Activated CD4-positive, alpha-beta T cell treated with anti-CD3 and anti-CD28 coated beads for 48 hours (primary cell): ENCODE data around the gene CA12.

Experiments
- DNase-seq: peaks from one replicate; pipeline ENCODE4 v3.0.0-alpha.2; 2020

Gene CA12

DNA sequence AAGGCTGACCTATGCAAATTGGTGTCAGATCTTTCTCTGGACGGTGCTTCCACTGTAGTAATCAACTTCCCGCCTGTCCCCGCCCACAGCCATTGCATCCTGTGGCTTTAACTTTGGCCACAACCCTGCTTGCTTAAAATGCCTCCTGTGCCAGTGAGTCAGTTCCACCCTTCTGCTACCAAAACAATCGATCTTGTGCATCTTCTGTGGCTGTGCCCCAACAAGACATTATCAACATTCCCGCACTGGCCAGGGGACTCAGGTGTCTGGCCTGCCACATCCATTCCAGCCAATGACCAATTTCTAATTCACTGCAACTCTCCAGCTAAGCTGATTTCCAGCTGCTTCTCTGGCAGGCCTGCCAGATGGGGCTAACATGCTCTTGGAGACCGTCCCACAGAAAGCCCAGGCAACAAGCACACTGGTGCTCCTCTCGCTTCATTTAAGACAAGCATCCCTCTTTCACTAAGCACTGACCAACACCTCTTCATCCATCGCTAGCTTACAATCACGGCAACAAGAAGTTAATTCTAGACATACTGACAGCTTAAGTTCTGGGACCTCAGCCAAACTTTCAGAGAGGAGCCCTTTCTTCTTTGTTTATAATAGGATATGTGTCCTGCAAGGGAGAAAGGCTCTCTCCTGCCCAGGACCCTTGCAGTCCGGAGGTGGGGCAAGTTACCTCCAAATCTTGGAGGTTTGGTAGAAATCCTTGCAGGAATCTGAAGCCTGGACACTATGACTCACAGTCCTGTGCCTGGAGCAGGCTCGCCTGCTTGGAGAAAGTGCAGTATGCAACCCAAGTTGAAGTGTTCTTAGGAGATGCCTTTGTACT lies 6.7 kb downstream of the CA12 start:
- peak; percentile 63 for DNase-seq

DNA sequence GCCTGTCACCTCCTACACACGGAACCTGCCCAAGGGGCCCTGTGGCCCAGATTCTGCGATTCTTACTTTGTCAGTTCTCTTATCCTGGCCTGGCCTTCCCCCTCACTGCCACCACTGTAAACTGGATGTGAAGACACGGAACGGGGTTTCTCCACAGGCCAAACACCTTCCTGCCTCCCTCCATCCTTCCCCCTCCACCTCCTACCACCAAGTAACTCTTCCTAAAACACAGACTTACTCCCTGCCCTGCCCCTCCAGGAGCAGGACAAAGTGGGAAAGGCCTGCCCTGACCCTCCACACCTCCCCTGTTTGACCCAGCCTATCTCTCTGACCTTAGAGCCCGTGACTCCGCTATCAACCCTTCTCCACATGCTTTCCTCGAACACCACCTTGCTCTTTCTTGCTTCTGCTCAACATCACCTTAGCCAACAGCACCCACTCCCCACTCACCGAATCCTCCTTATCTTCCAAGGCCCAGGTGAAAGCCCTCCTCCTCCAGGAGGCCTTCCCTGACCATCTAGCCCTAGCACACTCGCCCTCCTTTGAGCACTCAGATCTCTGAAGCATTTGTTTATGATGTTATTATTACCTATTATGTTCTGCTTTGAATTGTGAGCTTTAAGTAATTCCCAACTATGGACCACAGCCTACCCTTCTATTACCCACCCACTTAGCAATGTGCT lies 7.6 kb downstream of the CA12 start:
- no peak for DNase-seq

DNA sequence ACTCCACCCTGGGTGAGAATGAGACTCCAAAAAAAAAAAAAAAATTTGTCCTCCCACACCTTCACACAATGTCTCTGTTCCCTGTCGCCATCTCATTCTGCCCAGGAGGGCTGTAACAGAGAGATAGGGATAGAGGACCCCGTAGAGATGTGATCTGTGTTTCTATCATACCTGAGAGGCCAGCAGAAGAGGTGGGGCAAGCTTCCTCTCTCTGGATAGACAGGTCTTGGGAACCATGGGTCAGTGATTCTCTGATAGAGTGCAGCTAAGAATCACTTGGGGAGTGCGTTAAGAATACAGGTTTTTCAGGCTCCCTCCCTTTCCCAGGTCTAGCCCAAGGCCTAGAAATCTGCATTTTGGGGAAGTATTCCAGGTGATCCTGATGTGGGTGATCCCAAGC lies 8.3 kb downstream of the CA12 start:
- no peak for DNase-seq

DNA sequence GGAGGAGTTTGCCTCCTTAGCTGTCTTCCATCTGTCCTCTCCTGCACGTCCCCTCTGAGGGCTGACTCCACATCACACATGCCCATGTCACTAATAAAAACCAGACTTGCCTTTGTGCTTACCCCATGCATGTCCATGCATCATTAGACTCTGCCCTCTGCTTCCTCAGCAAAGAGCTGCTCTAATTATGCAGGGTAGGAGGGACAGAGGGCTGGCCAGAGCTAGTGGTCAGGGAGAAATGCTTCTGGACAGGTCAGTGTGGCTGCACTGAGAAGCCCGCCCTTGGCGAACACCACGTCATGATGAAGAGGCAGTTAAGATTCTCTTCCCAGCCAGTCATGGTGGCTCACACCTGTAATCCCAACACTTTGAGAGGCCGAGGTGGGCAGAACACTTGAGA lies 8.9 kb downstream of the CA12 start:
- no peak for DNase-seq

DNA sequence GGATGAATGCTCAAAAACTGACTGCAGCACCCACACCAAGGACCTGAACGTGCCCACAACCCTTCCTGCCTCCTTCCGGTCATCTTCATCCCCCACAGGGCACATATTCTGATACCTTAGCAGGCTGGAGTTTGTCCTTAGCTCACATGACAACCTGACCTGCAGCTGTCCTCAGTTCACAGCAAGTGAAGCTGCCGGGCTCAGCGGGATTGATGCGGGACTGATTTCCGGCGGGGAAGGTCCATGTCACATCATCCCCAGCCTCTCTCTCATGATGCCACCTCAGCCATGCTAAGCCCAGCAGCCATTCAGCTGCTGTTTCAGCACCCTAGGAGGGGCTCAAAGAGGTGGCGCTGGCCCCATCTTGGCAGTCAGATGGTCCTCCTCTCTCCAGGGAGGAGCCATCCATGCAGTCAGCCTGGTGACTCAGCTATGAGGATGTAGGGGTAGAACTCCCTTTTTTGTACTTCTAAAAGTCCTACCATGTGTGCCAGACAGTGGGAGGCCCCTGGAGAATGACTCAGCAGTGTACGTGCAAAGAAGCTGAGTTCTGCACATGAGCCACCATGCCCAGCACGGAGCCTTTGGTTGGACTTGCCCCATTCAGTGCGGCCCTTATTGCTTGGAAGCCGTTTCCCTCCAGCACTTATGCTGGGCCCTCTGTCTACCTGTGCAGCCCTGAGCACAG lies 9.5 kb downstream of the CA12 start:
- DNase-seq, result peak; percentile 67

DNA sequence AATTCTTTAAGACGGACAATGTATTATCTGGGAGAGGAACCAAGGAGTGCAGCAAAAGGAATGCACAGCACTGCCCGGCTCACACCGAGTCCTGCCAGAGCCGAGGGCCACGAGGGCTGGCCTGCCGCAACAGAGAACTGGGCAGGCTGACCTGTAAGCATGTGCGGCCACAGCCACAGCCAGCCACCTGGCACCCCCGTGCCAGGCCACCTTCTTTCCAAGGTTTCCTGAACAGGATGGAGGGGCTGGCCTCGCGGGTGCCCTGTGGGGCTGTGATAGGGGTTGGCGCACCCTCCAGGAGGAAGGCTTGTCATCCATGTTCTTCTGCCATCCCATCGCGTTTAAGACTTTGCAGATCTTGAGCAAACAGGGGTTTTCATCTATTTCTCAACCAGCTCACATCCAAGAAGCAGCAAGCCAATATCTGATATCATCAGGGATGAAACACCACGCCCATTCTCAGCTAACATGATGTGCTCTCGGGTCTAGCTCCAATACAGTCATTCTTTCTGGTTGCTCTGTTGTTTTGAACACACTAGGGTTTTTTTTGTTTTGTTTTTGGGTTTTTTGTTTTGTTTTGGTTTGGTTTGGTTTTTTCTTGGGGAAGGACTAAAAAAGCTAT lies 10.2 kb downstream of the CA12 start:
- peak; percentile 32 for DNase-seq

DNA sequence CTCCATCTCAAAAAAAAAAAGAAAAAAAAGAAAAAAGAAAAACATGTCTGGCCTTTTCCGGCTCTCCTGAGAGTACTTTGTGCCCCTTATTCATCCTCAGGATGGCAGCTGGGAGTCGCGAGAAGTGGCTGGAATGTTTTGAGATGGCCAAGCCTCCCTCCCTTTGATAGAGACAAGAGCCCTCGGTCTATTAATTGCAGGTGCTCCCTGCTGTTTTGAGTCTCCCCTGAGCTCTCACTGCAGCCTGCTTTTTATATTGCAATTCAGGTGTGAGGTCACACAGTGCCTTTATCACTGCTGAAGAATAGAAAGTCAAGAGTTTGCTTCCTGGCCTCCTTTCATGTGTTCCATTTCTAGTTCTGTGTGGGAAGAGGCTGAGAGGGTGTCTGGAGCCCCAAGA lies 10.9 kb downstream of the CA12 start:
- no peak for DNase-seq

DNA sequence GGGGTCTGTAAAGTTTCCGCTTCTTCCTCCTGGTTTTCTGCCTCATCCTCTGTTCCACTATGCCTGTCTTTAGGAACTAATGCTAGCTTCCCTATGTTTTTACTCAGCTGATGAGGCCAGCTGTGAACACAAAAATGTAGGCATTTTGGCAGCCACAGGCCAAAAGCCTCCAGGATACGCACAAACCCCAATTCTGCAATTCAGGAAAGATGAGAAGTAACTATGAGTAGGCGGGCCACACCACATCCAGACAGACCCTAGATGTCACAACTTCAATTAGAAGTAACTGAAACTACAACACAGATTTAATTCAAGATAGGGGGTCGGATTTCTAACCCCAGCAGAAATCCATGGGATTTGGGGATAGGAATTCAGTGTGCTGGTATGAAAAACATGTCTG lies 11.9 kb downstream of the CA12 start:
- DNase-seq, result no peak

DNA sequence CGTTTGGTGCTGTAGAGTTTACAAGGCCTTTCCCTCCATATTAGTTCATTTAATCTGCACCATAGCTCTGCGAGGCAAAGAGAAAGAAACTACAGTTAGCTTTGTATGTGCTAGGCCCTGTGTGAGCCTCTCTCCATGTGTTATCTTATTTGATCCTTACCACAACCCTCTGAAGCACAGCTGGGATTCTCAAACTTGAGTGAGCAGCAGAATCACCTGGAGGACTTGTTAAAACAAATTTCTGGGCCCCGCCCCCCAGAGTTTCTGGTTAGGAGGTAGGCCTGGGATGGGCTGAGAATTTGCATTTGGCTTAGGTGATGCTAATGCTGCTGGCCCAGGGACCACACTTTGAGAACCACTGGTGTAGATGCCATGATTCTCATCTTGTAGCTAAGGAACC lies 12.3 kb downstream of the CA12 start:
- no peak for DNase-seq

DNA sequence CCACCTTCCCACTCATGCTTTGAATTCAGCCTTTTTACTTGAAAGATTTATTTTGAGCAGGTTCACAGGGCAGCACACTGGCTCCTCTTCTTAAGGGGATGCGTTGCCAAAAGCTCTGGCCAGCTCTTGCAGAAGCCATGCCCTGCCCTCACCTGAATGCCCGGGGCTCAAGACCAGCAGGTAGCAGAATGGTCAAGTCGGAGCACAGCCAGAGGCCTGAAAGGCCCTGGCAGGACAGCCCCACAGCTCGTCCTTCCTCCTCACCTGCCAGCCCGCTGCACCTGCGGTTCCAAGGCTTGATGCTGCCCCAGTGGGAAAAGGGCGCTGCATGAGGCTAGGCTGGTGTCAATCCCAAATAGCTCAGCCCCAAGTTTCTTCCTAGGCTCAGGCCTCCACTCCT lies 13.1 kb downstream of the CA12 start:
- DNase-seq, result no peak

DNA sequence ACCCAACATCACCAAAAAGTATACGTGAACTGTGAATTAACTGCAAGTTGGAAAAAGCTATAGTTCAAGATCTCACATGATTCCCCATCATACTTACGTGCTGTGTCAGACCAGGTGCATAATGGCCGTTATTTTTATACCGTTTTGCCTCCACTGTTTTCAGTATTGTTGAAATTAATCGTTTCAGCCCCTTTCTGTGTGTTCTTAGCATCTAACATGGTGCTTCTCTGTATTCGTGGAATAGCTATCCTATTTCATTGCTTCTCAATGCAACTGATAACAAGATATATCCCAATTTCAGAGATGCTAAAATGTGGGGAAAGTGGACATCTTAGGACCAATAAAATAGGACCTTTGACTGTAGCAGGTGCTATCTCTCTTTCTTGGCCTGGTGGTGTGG lies 13.7 kb downstream of the CA12 start:
- DNase-seq, result no peak

DNA sequence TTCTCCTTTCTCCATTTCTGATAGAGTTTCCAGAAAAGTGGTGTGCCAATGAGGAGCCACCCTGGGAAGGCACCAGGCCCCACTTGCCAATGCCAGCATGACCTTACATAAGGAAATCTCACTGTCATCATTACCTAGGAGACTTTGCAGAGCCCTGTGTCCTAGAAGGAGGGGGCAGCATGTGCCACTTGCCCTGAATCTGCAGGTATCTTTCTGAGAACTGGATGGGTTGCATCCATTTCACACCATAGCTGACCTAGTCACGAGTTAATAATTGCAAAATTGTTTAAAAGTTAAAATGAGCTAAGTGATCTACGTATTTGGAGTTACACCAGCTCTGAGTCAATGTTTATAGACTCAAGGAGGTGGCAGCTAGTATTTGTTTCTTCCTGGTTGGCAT lies 14.3 kb downstream of the CA12 start:
- DNase-seq, result no peak

DNA sequence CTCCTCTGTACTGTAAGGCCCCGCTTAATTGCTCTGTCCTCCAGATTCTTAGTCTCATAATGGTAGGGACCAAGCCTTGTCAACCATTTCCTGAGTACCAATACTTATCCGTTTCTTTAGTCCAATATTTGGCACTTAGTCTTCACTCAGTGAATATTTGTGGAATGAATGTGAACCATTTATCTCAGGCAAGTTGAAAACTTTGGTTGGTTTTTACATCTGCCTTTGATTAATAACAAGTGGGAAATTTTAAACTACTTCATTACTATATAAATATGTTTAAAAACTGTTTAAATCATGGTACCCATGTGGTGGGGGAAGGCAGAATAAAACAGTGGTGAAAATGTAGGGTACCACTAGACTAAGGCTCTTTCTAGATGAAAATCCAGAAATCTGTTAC lies 15.2 kb downstream of the CA12 start:
- DNase-seq, result no peak

DNA sequence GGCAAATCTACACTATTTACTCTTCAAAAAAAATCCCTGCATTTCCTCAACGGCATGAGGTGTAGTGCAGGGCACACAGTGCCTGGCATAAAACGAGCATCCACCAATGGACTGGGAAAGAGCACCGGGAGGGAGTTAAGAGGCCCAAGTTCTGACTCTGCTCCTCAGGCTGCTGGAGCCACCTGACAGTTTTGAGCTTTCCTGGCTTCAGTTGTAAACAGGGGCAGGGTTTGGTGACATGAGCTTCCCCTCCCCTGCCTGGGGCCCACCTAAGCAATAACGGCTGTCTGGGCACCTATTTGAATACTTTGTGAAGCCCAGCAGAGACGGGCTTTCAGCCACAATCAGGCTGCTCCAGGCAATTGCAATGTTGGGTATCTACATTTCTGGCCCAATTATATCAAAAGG lies 16.4 kb downstream of the CA12 start:
- no peak for DNase-seq

DNA sequence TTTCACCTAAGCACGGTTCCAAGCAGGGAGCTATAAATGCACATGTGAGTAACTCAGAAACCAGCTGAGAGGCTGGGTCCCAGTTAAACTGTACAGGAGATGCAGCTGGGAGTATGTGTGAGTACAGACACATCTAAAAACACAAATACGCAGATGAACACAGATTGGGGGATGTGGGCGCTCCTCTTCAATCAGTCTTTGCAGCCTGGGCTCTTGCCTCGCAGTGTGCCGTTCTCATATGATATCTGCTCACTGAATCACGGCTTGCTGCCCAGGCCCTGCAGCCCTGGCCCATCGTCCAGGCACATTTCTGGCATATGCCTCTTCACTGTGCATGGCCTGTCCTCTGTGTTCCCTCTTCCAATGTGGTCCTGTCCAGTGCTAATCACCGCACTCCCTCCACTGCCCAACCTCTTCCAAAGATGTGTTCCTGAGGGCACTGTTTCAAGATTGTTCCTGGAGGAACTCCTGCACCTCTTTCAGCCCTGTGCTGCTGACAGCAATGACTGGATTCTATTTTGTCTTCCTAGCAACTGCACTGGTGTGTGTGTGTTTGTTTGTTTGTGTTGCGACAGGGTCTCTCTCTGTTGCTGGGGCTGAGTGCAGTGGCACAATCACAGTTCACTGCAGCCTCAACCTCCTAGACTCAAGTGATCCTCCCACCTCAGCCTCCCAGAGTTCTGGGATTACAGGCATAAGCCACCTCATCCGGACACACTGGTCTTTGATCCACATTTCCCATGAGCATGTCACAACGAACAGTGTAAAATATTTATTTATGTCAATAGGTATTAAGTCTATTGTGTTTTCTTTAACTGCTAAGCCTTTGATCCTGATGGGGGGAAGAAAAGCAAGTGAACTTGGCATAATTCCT lies 17.0 kb downstream of the CA12 start:
- no peak for DNase-seq

DNA sequence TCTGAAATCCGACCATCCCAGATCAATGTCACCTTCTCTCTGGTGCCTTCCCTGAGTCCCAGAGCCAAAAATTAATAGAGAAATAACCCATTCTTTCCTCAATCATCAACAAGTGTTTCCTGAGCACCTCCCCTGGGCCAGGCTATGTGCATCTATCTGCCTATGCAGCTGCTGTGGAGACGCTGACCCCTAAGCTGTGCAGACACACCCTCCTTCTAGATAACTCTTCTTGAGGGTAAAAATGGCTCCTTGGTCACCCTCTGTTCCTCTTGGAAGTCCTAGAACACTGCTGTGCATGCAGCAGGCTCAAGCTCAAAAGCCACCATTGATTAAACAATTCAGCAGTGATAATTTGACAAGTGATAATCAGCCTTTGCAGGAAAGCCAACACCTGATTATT lies 18.4 kb downstream of the CA12 start:
- no peak for DNase-seq

DNA sequence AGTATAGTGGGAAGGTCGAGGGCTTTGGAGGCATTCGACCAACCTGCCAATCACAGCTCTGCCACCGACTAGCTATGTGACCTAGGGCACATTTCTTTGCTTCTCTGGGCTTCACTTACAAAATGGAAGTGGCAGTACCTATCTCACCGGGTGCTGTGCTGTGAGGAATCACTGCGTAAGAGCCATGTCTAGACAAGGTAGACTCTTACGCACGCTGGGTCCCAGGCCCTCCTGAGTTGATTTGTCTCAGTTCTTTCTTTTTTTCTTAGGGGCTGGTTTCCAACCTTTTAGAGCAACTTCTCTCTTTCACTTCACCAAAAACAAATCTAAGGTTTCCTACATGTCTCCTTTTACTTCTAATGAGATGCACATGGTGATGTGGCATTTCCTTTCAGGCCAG lies 18.8 kb downstream of the CA12 start:
- DNase-seq, result no peak

DNA sequence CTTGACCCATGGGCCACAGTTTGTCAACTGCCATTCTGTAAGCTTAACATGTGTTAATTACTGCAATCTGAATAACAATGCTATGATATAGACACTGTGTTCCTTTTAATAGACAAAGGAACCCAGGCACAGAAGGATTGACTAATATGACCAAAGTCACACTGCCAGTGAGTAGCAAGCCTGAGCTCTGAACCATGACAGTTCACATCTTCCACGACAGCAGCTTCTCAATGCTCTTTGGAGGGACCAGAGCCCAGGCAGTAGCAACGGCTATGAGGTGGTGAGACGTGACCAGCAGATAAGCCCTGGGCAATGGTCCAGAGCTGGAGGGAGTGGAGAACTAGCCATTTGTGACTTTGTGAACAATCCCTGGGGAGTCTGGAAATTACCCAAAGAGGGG lies 19.4 kb downstream of the CA12 start:
- no peak for DNase-seq

DNA sequence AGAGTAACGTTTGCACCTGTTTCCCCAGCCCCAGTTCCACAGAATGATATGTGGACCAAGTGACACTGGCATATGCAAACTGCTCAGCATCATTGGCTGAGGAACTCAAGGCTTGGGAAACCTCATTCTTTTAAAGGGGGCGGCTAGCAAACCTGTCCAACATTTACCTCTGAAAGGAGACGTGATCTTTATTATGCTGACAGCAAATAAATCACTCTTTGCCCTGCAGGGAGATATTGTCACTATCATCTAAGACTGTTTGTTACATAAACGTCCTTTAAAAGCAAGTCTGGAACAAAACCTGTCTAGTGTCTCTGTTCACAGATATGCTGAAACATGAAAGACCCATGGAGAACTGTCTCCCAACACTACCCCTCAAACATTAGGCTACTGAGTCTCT lies 21.5 kb downstream of the CA12 start:
- DNase-seq, result no peak

DNA sequence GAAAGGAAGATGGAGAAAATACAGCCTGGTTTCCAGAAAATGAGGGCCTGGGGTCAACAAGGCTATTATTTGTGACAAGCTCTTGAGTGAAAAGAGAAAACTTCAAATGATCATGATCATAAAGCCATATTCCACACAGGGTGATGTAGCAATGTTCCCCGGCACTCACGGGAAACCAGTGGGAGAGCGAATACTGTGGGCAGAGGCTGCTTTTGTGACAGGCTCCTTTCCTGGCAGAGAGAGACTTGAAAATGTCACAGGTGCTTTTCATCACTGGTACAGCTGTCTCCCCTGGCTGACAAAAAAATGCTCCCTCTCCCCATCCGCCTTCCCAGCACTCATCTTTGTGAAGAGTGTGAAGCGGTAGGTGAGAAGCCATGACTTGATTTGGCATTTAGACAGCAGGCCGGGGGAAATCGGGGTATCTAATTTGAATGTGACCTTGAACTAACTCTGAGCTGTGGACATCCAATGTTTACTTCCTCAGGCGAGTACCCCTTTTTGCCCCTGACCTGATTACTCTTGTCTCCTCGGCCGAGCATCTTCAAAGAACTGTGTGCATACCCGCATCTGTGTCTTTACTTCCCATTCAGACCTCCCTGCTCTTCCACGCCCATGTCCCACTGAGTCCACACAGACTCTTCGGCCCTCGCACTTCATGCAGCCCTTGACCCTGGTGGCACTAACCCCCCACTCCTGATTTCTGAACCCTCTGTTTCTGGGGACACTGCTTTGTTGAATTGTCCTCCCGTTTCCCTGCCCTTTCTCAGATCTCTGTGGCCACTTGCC lies 23.2 kb downstream of the CA12 start:
- no peak for DNase-seq

DNA sequence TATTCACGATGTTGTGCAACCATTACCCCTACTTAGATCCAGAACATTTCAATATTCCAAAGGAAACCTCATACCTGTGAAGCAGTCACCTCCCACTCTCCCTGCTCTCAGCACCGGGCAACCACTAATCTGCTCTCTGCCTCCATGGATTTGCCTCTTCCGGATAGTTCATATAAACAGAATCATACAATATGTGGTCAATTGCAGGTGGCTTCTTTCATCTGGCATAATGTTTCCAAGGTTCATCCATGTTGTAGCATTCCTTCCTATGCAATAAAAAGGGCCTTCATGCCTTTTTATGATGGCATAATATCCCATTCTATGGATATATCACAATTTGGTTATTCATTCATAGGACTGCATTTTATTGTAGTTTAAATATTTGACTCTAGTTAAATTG lies 23.9 kb downstream of the CA12 start:
- no peak for DNase-seq

DNA sequence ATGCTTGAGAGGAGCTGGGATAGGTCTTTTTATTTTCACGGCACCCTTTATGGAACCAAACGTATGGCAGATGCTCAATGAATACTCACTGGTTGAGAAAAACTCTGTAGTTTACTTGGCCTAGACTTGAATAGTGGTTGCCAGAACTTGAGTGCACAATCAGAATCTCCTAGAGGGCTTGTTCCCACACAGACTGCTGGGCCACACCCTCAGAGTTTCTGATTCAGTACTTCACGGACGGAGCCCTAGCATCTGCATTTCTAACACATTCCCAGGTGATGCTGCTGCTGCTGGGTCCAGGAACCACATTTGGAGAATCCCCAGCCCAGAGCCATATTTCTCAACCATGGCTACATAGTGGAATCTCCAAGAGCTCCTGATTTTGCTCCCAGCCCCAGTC lies 24.6 kb downstream of the CA12 start:
- no peak for DNase-seq
